AG04449 (cell line): ENCODE results near the gene MBNL2.

Experiments
- CTCF ChIA-PET: fragments of 350-600 bp; formaldehyde crosslinking; extraction: SDS; loops from one replicate; lab custom pipeline; 2021; ENCODE audit warnings: antibody characterized with exemption; lab: Yijun Ruan, JAX
- POLR2A ChIA-PET: fragments of 400-600, 350-600 bp; formaldehyde crosslinking; extraction: SDS; loops from one replicate; lab custom pipeline; 2020; ENCODE audit warnings: antibody characterized with exemption, inconsistent platforms; lab: Yijun Ruan, JAX
- DNase-seq: peaks from one replicate; pipeline ENCODE4 v3.0.0-alpha.2; 2010; ENCODE audit warnings: low read depth, low spot score
- H3K4me3 ChIP-seq: 2 replicates; pipeline ENCODE4 v1.5.1; 2011; ENCODE audit warnings: low read depth, mild to moderate bottlenecking, control low read depth, low read length
- CTCF ChIP-seq: IDR thresholded peaks from one replicate; pipeline ENCODE4 v1.5.1; 2011; ENCODE audit warnings: mild to moderate bottlenecking, moderate library complexity, low read length, control low read depth, inconsistent platforms; ENCODE audit not compliant: insufficient read depth; ENCODE audit errors: missing control alignments

The MBNL2 gene

GRCh38 chr13:97289514-97290298 is 67.6 kb downstream of the MBNL2 start:
- ChIA-PET POLR2A (no interaction called here), CTCF (interaction anchor here (1.0 kb wide), 1 partner anchor 61 kb away, joined by 3 read pairs; no protein-coding TSS in a partner anchor)
- TF ChIP-seq CTCF, result no peak
- no peak for DNase-seq
- no peak overlapping the region for H3K4me3 ChIP-seq

- H3K4me3 ChIP-seq, result no peak overlapping the region
- DNase-seq, result no peak
- ChIA-PET POLR2A (no interaction called here), CTCF (interaction anchor here (1.0 kb wide), 1 partner anchor 185 kb away, joined by 4 read pairs; no protein-coding TSS in a partner anchor)
- no peak for TF ChIP-seq CTCF
Observed at GRCh38 chr13:97295283-97296182, 73.4 kb downstream of the MBNL2 start.

- POLR2A ChIA-PET, result no interaction called here
- no peak for TF ChIP-seq CTCF
- no peak for DNase-seq
- no peak overlapping the region for H3K4me3 ChIP-seq
- CTCF ChIA-PET, result no interaction called here
Observed at GRCh38 chr13:97296740-97297139, 74.6 kb downstream of the MBNL2 start.

GRCh38 chr13:97298816-97299215 is 76.7 kb downstream of the MBNL2 start:
- DNase-seq, result no peak
- POLR2A ChIA-PET, result no interaction called here
- TF ChIP-seq CTCF, result no peak
- H3K4me3 ChIP-seq, result no peak overlapping the region
- CTCF ChIA-PET, result interaction anchor here (0.7 to 1.8 kb wide), 6 partner anchors 9 to 189 kb away, joined by 3 to 7 read pairs (median 3); no protein-coding TSS in a partner anchor

GRCh38 chr13:97300871-97301270 is 78.7 kb downstream of the MBNL2 start:
- CTCF ChIA-PET, result interaction anchor here (0.8 to 1.2 kb wide), 2 partner anchors 35 to 191 kb away, joined by 3 to 4 read pairs; no protein-coding TSS in a partner anchor
- no peak for TF ChIP-seq CTCF
- POLR2A ChIA-PET, result no interaction called here
- no peak overlapping the region for H3K4me3 ChIP-seq
- DNase-seq, result no peak
